K562 (cell line): ENCODE measurements around the gene BMP3. TPM values are rescaled to one million over a fixed set of nuclear protein-coding genes. Genes with fewer than 3 reads are reported as not detected.

Experiments
- ATAC-seq: fragments of 200-7000 bp; cut with Tn5 transposase; 3 replicates; pipeline ENCODE4 v1.9.1; 2020; ENCODE audit warnings: moderate library complexity
- BruUV-seq: library from RNA; stranded (reverse); fragments of 400-500 nt; replicated peaks from 2 replicates; lab custom pipeline; 2021; lab: Mats Ljungman, UMichigan
- CTCF ChIA-PET: fragments of 300-600 bp; formaldehyde crosslinking; extraction: SDS; loops from one replicate; lab custom pipeline; 2021; ENCODE audit warnings: low intra/inter-chr PET ratio; lab: Yijun Ruan, JAX
- POLR2A ChIA-PET: fragments of 300-600, 350-650 bp; sonication (Branson Sonifier 250); formaldehyde crosslinking; extraction: SDS; loops from one replicate; lab custom pipeline; 2021; ENCODE audit warnings: antibody characterized with exemption, inconsistent platforms; lab: Yijun Ruan, JAX
- DNase-seq, 4 experiments: peaks; one replicate each; pipeline versions ENCODE4 v3.0.0 to v3.0.0-alpha.2; 2011 to 2018; ENCODE audit warnings: low spot score in 3 of 4, mixed read lengths in 3 of 4; ENCODE audit errors: extremely low read depth in 1 of 4
- FAIRE-seq: peaks from 2 replicates; lab custom pipeline; 2011; peaks lifted over from hg19 to GRCh38; lab: Jason Lieb, UNC
- H2AFZ ChIP-seq: 2 replicates; pipeline ENCODE4 v1.6.0; 2011; ENCODE audit warnings: low read depth, low read length, control low read depth, inconsistent platforms
- H3K27ac ChIP-seq: fragments of 200-600 bp; 3 replicates; pipeline ENCODE4 v1.8.0; 2011; ENCODE audit warnings: low read depth, mild to moderate bottlenecking, control low read depth, inconsistent platforms, low read length, moderate library complexity, mixed read lengths; ENCODE audit errors: extremely low read depth
- H3K27me3 ChIP-seq, 2 experiments: fragments of 300-600 bp in 1 of 2; 2 replicates in 1 of 2; 3 replicates in 1 of 2; pipeline versions ENCODE4 v1.6.0 to v1.8.0; 2011; ENCODE audit warnings: inconsistent platforms in 2 of 2, low read length in 2 of 2, mild to moderate bottlenecking in 1 of 2, mixed read lengths in 1 of 2, moderate library complexity in 1 of 2; ENCODE audit not compliant: control insufficient read depth in 2 of 2, insufficient read depth in 2 of 2
- H3K36me3 ChIP-seq: fragments of 300-600 bp; 3 replicates; pipeline ENCODE4 v1.8.0; 2011; ENCODE audit warnings: mild to moderate bottlenecking, low read length, inconsistent platforms; ENCODE audit not compliant: control insufficient read depth, insufficient read depth
- H3K4me1 ChIP-seq, 2 experiments: fragments of 200-600 bp in 1 of 2; replicated peaks in 1 of 2; 2 replicates in 1 of 2; 3 replicates in 1 of 2; pipeline versions ENCODE4 v1.5.1 to v1.8.0; 2011; ENCODE audit warnings: inconsistent platforms in 2 of 2, low read length in 2 of 2, mild to moderate bottlenecking in 1 of 2, mixed read lengths in 1 of 2, moderate library complexity in 1 of 2; ENCODE audit not compliant: control insufficient read depth in 2 of 2, insufficient read depth in 2 of 2
- H3K4me2 ChIP-seq: 2 replicates; pipeline ENCODE4 v1.6.1; 2011; ENCODE audit warnings: low read length, control low read depth, inconsistent platforms, mixed read lengths; ENCODE audit not compliant: insufficient read depth
- H3K4me3 ChIP-seq: fragments of 200-600 bp; sonication (generic), shearing (Covaris generic); 2 replicates; pipeline ENCODE4 v1.5.1; 2016; ENCODE audit warnings: control low read depth, inconsistent platforms
- H3K79me2 ChIP-seq: fragments of 200-600 bp; 3 replicates; pipeline ENCODE4 v1.8.0; 2011; ENCODE audit warnings: low read length, inconsistent platforms; ENCODE audit not compliant: control insufficient read depth, insufficient read depth
- H3K9ac ChIP-seq, 2 experiments: 2 replicates each; pipeline versions ENCODE4 v1.6.0 to v1.6.1; 2011; ENCODE audit warnings: low read depth in 2 of 2, low read length in 2 of 2, control low read depth in 1 of 2, inconsistent platforms in 1 of 2, mild to moderate bottlenecking in 1 of 2, mixed read lengths in 1 of 2; ENCODE audit not compliant: insufficient read depth in 1 of 2
- H3K9me1 ChIP-seq: one replicate; pipeline ENCODE4 v1.6.0; 2011; ENCODE audit warnings: inconsistent platforms, mild to moderate bottlenecking, low read length, moderate library complexity; ENCODE audit not compliant: control insufficient read depth, insufficient read depth
- H3K9me3 ChIP-seq: replicated peaks from 2 replicates; pipeline ENCODE4 v1.5.1; 2011; ENCODE audit warnings: low read depth, low read length, inconsistent platforms; ENCODE audit not compliant: control insufficient read depth, insufficient read depth
- H4K20me1 ChIP-seq: replicated peaks from 2 replicates; pipeline ENCODE4 v1.6.1; 2011; ENCODE audit warnings: low read length, inconsistent platforms, mixed read lengths; ENCODE audit not compliant: control insufficient read depth, insufficient read depth
- ARID1B ChIP-seq: fragments of 450-650 bp; IDR thresholded peaks from 2 replicates; pipeline ENCODE4 v1.6.1; 2016; ENCODE audit warnings: antibody characterized with exemption, mild to moderate bottlenecking, inconsistent platforms
- KLF10 ChIP-seq: fragments of 250-450 bp; sonication (Bioruptor Pico); IDR thresholded peaks from 2 replicates; pipeline ENCODE4 v1.6.1; 2021; ENCODE audit warnings: matching md5 sums
- NCOA1 ChIP-seq: fragments of 450-650 bp; IDR thresholded peaks from 2 replicates; pipeline ENCODE4 v1.6.1; 2016; ENCODE audit warnings: low read depth
- OTX1 ChIP-seq: fragments of 450-650 bp; formaldehyde crosslinking; IDR thresholded peaks from 2 replicates; pipeline ENCODE4 v1.4.0; 2022; ENCODE audit warnings: mild to moderate bottlenecking
- RFX5 ChIP-seq: IDR thresholded peaks from 2 replicates; pipeline ENCODE4 v1.6.1; 2011; ENCODE audit warnings: low read depth, mild to moderate bottlenecking, improper control_type of control experiment, low read length
- STAG1 ChIP-seq: sonication (generic); formaldehyde crosslinking; IDR thresholded peaks from 2 replicates; pipeline ENCODE4 v1.5.0; 2020; ENCODE audit warnings: missing genetic modification reagents, borderline replicate concordance
- ZNF133 ChIP-seq: fragments of 250-450 bp; sonication (Bioruptor Pico); IDR thresholded peaks from 2 replicates; pipeline ENCODE4 v1.4.0; 2020; ENCODE audit warnings: mild to moderate bottlenecking
- ZNF589 ChIP-seq: fragments of 200-800 bp; sonication (Bioruptor generic); IDR thresholded peaks from 2 replicates; pipeline ENCODE4 v1.6.1; 2016; ENCODE audit warnings: low read depth, missing genetic modification characterization, missing compliant biosample characterization
- WGBS: fragments of 100-300 bp; shearing (Covaris generic); methylation state at CpG from one replicate; pipeline ENCODE4 v1.1.6; 2016; ENCODE audit warnings: low coverage, mixed read lengths; ENCODE audit not compliant: insufficient coverage; ENCODE audit errors: missing lambda C conversion rate; 5-methylcytosine and 5-hydroxymethylcytosine counted together
- in situ Hi-C: fragments of 300-500 bp; cut with MboI; formaldehyde crosslinking; loops from 4 replicates; pipeline ENCODE4 v1.15.0; 2018; ENCODE audit warnings: inconsistent platforms, mixed read lengths
- intact Hi-C: fragments of 100-400 bp; cut with micrococcal nuclease; formaldehyde crosslinking; loops from 2 replicates; pipeline ENCODE4 v1.14.2; 2022
- polyA plus RNA-seq, 8 experiments: library from polyadenylated mRNA; depleted of rRNA in 4 of 8; stranded (reverse) in 5 of 8; unstranded in 3 of 8; fragments of >200 nt; fragmentation: Nextera tagmentation in 2 of 8; fragmentation: Illumina TruSeq in 1 of 8; extraction: Ambion mirVana in 2 of 8; extraction: Trizol in 1 of 8; gene quantifications; 2 replicates each; pipeline versions ENCODE4 v1.2.1 to v1.2.3, GENCODE V29; 2011 to 2014; ENCODE audit warnings: inconsistent platforms in 1 of 8, missing spikeins in 1 of 8
- total RNA-seq, 7 experiments: library from RNA; depleted of rRNA in 6 of 7; stranded (reverse); fragments of >200 nt in 6 of 7; fragmentation: Illumina TruSeq in 2 of 7; extraction: Trizol in 2 of 7; gene quantifications; 2 replicates each; pipeline versions ENCODE4 v1.2.1 to v1.2.3, GENCODE V29; 2011 to 2021; ENCODE audit warnings: low replicate concordance in 1 of 7
- TF ChIP-seq, protein P1 (sequence below), 2 experiments: fragments of 450-650 bp; formaldehyde crosslinking in 1 of 2; IDR thresholded peaks; 2 replicates each; pipeline versions ENCODE4 v1.4.0 to v1.6.1; 2014 to 2020; ENCODE audit warnings: mild to moderate bottlenecking in 2 of 2, borderline replicate concordance in 1 of 2, low read depth in 1 of 2

BMP3 gene
- total and polyA plus RNA-seq, 9 of the 15 experiments (the other 6 are each of a cell fraction or from before 2014, with no cell fraction given): 0.01 TPM; not detected in 8

DNA sequence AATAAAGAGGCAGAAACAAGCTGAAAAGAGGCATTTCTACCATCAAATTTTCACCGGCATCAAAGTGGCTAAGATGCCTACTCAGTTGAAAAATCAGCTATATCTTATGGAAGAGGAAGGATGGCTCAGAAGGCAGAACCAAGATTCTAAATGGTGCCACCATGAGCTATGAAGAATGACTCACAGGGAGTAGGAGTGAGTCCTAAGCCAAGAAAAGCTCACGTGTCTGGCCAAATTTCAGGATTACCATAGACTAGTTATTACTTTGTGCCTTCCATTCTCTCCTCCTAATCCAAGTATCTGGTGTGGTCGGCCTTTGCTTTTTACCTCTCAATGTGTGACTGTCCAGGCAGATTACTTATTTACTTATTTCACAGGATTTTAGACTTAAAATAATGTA, 54.8 kb downstream of the BMP3 start (continued):
- no peak for TF ChIP-seq NCOA1

DNA sequence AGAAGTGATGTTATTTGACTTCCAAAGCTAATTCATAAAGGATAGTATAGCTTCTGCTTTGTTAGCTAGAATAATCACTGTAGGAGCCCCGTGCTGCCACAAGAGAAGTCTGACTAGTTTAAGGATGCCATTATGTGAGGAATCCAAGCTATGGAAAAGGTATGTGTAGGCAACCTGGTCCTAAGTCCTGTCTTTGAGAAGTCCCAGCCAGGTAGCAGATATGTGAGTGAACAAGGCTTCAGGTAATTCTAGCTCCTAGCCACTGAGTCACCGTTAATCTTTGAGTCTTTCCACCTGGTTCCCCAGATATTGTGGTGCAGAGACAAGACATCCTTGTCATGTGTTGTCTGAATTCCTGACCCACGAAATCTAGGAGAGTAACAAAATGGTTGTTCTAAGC, 55.5 kb downstream of the BMP3 start:
- TF ChIP-seq ZNF133 (CRISPR knock-in tag) (no peak), STAG1 (CRISPR knock-in tag) (no peak), OTX1 (CRISPR knock-in tag) (no peak), ARID1B (no peak), KLF10 (no peak), RFX5 (no peak), ZNF589 (no peak)
- TF ChIP-seq, protein P1, sequence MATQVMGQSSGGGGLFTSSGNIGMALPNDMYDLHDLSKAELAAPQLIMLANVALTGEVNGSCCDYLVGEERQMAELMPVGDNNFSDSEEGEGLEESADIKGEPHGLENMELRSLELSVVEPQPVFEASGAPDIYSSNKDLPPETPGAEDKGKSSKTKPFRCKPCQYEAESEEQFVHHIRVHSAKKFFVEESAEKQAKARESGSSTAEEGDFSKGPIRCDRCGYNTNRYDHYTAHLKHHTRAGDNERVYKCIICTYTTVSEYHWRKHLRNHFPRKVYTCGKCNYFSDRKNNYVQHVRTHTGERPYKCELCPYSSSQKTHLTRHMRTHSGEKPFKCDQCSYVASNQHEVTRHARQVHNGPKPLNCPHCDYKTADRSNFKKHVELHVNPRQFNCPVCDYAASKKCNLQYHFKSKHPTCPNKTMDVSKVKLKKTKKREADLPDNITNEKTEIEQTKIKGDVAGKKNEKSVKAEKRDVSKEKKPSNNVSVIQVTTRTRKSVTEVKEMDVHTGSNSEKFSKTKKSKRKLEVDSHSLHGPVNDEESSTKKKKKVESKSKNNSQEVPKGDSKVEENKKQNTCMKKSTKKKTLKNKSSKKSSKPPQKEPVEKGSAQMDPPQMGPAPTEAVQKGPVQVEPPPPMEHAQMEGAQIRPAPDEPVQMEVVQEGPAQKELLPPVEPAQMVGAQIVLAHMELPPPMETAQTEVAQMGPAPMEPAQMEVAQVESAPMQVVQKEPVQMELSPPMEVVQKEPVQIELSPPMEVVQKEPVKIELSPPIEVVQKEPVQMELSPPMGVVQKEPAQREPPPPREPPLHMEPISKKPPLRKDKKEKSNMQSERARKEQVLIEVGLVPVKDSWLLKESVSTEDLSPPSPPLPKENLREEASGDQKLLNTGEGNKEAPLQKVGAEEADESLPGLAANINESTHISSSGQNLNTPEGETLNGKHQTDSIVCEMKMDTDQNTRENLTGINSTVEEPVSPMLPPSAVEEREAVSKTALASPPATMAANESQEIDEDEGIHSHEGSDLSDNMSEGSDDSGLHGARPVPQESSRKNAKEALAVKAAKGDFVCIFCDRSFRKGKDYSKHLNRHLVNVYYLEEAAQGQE (IDR thresholded peaks at IDR 0.05; ENCODE audit: borderline replicate concordance): no peak
- TF ChIP-seq, protein P1 (CRISPR knock-in tag; IDR thresholded peaks at IDR 0.05; ENCODE audit: low read depth): no peak
- TF ChIP-seq, all 486 proteins: peak for 0
- POLR2A ChIA-PET: no interaction called here
- intact Hi-C loops: no loop called here

More for the DNA sequence above, 55.5 kb downstream of the BMP3 start:
- Histone ChIP-seq H4K20me1 (no peaks in the 10 kb centered on the region), H3K27ac (no peak overlapping the region), H3K36me3 (no peaks in the 10 kb centered on the region), H3K4me3 (no peak overlapping the region), H3K27me3 (no peaks in the 10 kb centered on the region), H3K4me2 (no peak overlapping the region), H2AFZ (no peak overlapping the region), H3K9ac (no peak overlapping the region), H3K4me1 (no peaks in the 10 kb centered on the region), H3K9me1 (no peaks in the 10 kb centered on the region), H3K9me3 (no peaks in the 10 kb centered on the region), H3K79me2 (no peaks in the 10 kb centered on the region)
- BruUV-seq: no TSS peak
- ATAC-seq (no peak), DNase-seq (no peak), FAIRE-seq (no peak)
- 0% methylated on average over 2 of the region's 3 CpGs for WGBS
- CTCF ChIA-PET: no interaction called here
- in situ Hi-C loops: loop anchor here (25.0 kb wide), 1 partner anchor 251 kb away; no protein-coding TSS in a partner anchor
